H1 (cell line): Measurements from ENCODE around the gene CCDC141. TPM values are rescaled to one million over a fixed set of nuclear protein-coding genes. Genes with fewer than 3 reads are reported as not detected.

ENCODE experiments used
- CTCF ChIA-PET: fragments of 300-600 bp; sonication (Branson Sonifier 250); formaldehyde crosslinking; loops from one replicate; lab custom pipeline; 2021; ENCODE audit not compliant: partially characterized antibody; lab: Charles Lee
- POLR2A ChIA-PET: fragments of 300-600 bp; sonication (Branson Sonifier 250); formaldehyde crosslinking; loops from one replicate; lab custom pipeline; 2021; ENCODE audit warnings: inconsistent platforms; ENCODE audit not compliant: partially characterized antibody; lab: Charles Lee
- DNase-seq, 2 experiments: peaks; one replicate each; pipeline versions ENCODE4 v3.0.0 to v3.0.0-alpha.2; 2010 to 2022; ENCODE audit warnings: low spot score in 2 of 2, low read depth in 1 of 2, mixed read lengths in 1 of 2
- FAIRE-seq: peaks from 2 replicates; lab custom pipeline; 2011; peaks lifted over from hg19 to GRCh38; lab: Jason Lieb, UNC
- H2AFZ ChIP-seq: 2 replicates; pipeline ENCODE4 v1.8.1; 2012; ENCODE audit warnings: low read length, inconsistent platforms
- H2AK5ac ChIP-seq: 2 replicates; pipeline ENCODE4 v1.6.1; 2013; ENCODE audit warnings: low read depth, low read length
- H2BK120ac ChIP-seq: replicated peaks from 2 replicates; pipeline ENCODE3; 2013; ENCODE audit warnings: low read depth, low read length, inconsistent platforms
- H2BK12ac ChIP-seq: 2 replicates; pipeline ENCODE4 v1.6.1; 2013; ENCODE audit warnings: low read depth, low read length
- H2BK15ac ChIP-seq: 2 replicates; pipeline ENCODE4 v1.6.1; 2013; ENCODE audit warnings: low read length
- H2BK20ac ChIP-seq: 2 replicates; pipeline ENCODE4 v1.6.1; 2013; ENCODE audit warnings: low read length
- H2BK5ac ChIP-seq: 2 replicates; pipeline ENCODE4 v1.6.1; 2013; ENCODE audit warnings: low read depth, low read length
- H3K14ac ChIP-seq: 2 replicates; pipeline ENCODE4 v1.6.1; 2013; ENCODE audit warnings: inconsistent platforms; ENCODE audit not compliant: insufficient read length
- H3K18ac ChIP-seq: 2 replicates; pipeline ENCODE4 v1.6.1; 2013; ENCODE audit warnings: low read length; ENCODE audit errors: extremely low read depth
- H3K23ac ChIP-seq: 2 replicates; pipeline ENCODE4 v1.6.1; 2013; ENCODE audit warnings: inconsistent platforms; ENCODE audit not compliant: insufficient read length
- H3K23me2 ChIP-seq: 2 replicates; pipeline ENCODE4 v1.6.1; 2013; ENCODE audit warnings: low read depth, low read length
- H3K27ac ChIP-seq: 2 replicates; pipeline ENCODE4 v1.6.1; 2011; ENCODE audit warnings: low read depth, low read length, inconsistent platforms
- H3K27me3 ChIP-seq, 4 experiments: replicated peaks in 1 of 4; 1 replicate in 1 of 4; 2 replicates in 3 of 4; pipeline versions ENCODE4 v1.6.1 to v1.8.1; 2011 to 2013; ENCODE audit warnings: low read length in 3 of 4, mild to moderate bottlenecking in 3 of 4, inconsistent platforms in 2 of 4, mixed read lengths in 2 of 4, moderate library complexity in 1 of 4; ENCODE audit not compliant: control insufficient read depth in 3 of 4, insufficient read depth in 3 of 4; ENCODE audit errors: extremely low read depth in 1 of 4
- H3K36me3 ChIP-seq, 4 experiments: 2 replicates each; pipeline versions ENCODE4 v1.6.1 to v1.8.1; 2011 to 2013; ENCODE audit warnings: mild to moderate bottlenecking in 4 of 4, low read length in 3 of 4, moderate library complexity in 2 of 4, control low read depth in 1 of 4, inconsistent platforms in 1 of 4; ENCODE audit not compliant: insufficient read depth in 4 of 4, control insufficient read depth in 2 of 4
- H3K4ac ChIP-seq: replicated peaks from 2 replicates; pipeline ENCODE3; 2013; ENCODE audit warnings: low read length, low read depth, mixed read lengths, inconsistent platforms; ENCODE audit not compliant: insufficient read length
- H3K4me1 ChIP-seq, 4 experiments: replicated peaks in 1 of 4; 1 replicate in 1 of 4; 2 replicates in 3 of 4; pipeline versions ENCODE4 v1.6.1 to v1.8.1; 2011 to 2013; ENCODE audit warnings: low read length in 3 of 4, inconsistent platforms in 2 of 4, mixed read lengths in 1 of 4; ENCODE audit not compliant: insufficient read depth in 4 of 4, control insufficient read depth in 3 of 4
- H3K4me2 ChIP-seq, 2 experiments: 2 replicates each; pipeline versions ENCODE4 v1.6.1 to v1.8.1; 2011 to 2013; ENCODE audit warnings: low read depth in 2 of 2, low read length in 2 of 2, control low read depth in 1 of 2, inconsistent platforms in 1 of 2, mild to moderate bottlenecking in 1 of 2; ENCODE audit not compliant: insufficient read depth in 1 of 2
- H3K4me3 ChIP-seq, 4 experiments: fragments of 200-600, 300-600 bp in 1 of 4; sonication (generic), shearing (Covaris generic), sonication (Bioruptor Twin) in 1 of 4; 2 replicates each; pipeline versions ENCODE4 v1.5.1 to v1.8.1; 2011 to 2016; ENCODE audit warnings: low read length in 4 of 4, low read depth in 3 of 4, control low read depth in 2 of 4, inconsistent platforms in 2 of 4, mild to moderate bottlenecking in 2 of 4, mixed read lengths in 1 of 4, moderate library complexity in 1 of 4; ENCODE audit not compliant: insufficient read depth in 2 of 4; ENCODE audit errors: extremely low read depth in 1 of 4
- H3K56ac ChIP-seq: replicated peaks from 2 replicates; pipeline ENCODE3; 2013; ENCODE audit warnings: low read depth, mild to moderate bottlenecking, mixed read lengths, low read length, inconsistent platforms; ENCODE audit not compliant: insufficient read length
- H3K79me1 ChIP-seq: 2 replicates; pipeline ENCODE4 v1.6.1; 2013; ENCODE audit warnings: low read depth, low read length, control low read depth
- H3K79me2 ChIP-seq, 2 experiments: 2 replicates each; pipeline versions ENCODE4 v1.6.1 to v1.8.1; 2012 to 2013; ENCODE audit warnings: low read length in 2 of 2, mild to moderate bottlenecking in 2 of 2, inconsistent platforms in 1 of 2; ENCODE audit not compliant: insufficient read depth in 2 of 2, control insufficient read depth in 1 of 2
- H3K9ac ChIP-seq, 4 experiments: replicated peaks in 1 of 4; 1 replicate in 1 of 4; 2 replicates in 3 of 4; pipeline versions ENCODE4 v1.6.1 to v1.8.1; 2011 to 2013; ENCODE audit warnings: low read depth in 3 of 4, low read length in 3 of 4, control low read depth in 2 of 4, mild to moderate bottlenecking in 2 of 4, moderate library complexity in 2 of 4, inconsistent platforms in 1 of 4; ENCODE audit errors: extremely low read depth in 1 of 4
- H3K9me3 ChIP-seq, 2 experiments: 2 replicates each; pipeline versions ENCODE4 v1.6.1 to v1.8.1; 2012 to 2013; ENCODE audit warnings: mild to moderate bottlenecking in 2 of 2, moderate library complexity in 2 of 2, control low read depth in 1 of 2, inconsistent platforms in 1 of 2, low read depth in 1 of 2, low read length in 1 of 2, mixed read lengths in 1 of 2; ENCODE audit not compliant: insufficient read depth in 2 of 2
- H4K20me1 ChIP-seq, 2 experiments: replicated peaks in 1 of 2; 2 replicates each; pipeline versions ENCODE3 to v1.8.1; 2011 to 2013; ENCODE audit warnings: inconsistent platforms in 2 of 2, low read length in 2 of 2, mild to moderate bottlenecking in 1 of 2; ENCODE audit not compliant: insufficient read depth in 2 of 2, control insufficient read depth in 1 of 2
- H4K5ac ChIP-seq: 2 replicates; pipeline ENCODE4 v1.6.1; 2013; ENCODE audit warnings: low read length, low read depth, mixed read lengths, inconsistent platforms; ENCODE audit not compliant: insufficient read length
- H4K8ac ChIP-seq: 2 replicates; pipeline ENCODE4 v1.8.0; 2013; ENCODE audit warnings: mild to moderate bottlenecking, moderate library complexity, low read length, inconsistent platforms; ENCODE audit not compliant: insufficient read depth; ENCODE audit errors: extremely low read depth
- H4K91ac ChIP-seq: replicated peaks from 2 replicates; pipeline ENCODE3; 2013; ENCODE audit warnings: low read length, mixed read lengths, inconsistent platforms; ENCODE audit not compliant: insufficient read length
- NRF1 ChIP-seq: IDR thresholded peaks from 2 replicates; pipeline ENCODE4 v1.6.1; 2011; ENCODE audit warnings: mild to moderate bottlenecking, low read depth, low read length, improper control_type of control experiment
- WGBS, 2 experiments: shearing (Covaris generic) in 1 of 2; methylation state at CpG; one replicate each; pipeline versions ENCODE4 v1.1.6 to v1.1.7; 2013 to 2015; ENCODE audit warnings: low lambda C conversion rate in 2 of 2, mixed read lengths in 2 of 2, inconsistent platforms in 1 of 2, low coverage in 1 of 2, missing lambda C conversion rate in 1 of 2; ENCODE audit not compliant: insufficient replicate concordance in 2 of 2, insufficient coverage in 1 of 2, insufficient read length in 1 of 2; ENCODE audit errors: extremely low coverage in 1 of 2, missing lambda C conversion rate in 1 of 2; 5-methylcytosine and 5-hydroxymethylcytosine counted together
- polyA plus RNA-seq, 7 experiments: library from polyadenylated mRNA; depleted of rRNA in 3 of 7; stranded (reverse) in 5 of 7; unstranded in 2 of 7; fragments of >200 nt in 5 of 7; fragments of 200-250 nt in 2 of 7; gene quantifications; 1 replicate in 5 of 7; 2 replicates in 1 of 7; 4 replicates in 1 of 7; pipeline versions ENCODE4 v1.2.1 to v1.2.3, GENCODE V29; 2011 to 2013; ENCODE audit warnings: missing spikeins in 2 of 7, mixed read lengths in 2 of 7
- total RNA-seq: library from RNA; stranded (reverse); fragmentation: NEBNext Ultra II Directional; extraction: Animal tissue kit (Norgen Biotek cat#: 25700); gene quantifications from 2 replicates; pipeline ENCODE4 v1.2.1, GENCODE V29; 2021

Gene CCDC141
- total and polyA plus RNA-seq, 2 of the 8 experiments (the other 6 are each of a cell fraction or from before 2014, with no cell fraction given): 0.56 to 21.6 TPM

- H2BK15ac ChIP-seq: no peak overlapping the region
- H3K27me3 ChIP-seq: no peaks in the 10 kb centered on the region
- no peak overlapping the region for H3K56ac ChIP-seq
- H4K91ac ChIP-seq: no peak overlapping the region
- no peak overlapping the region for H3K27ac ChIP-seq
- H3K23ac ChIP-seq: no peak overlapping the region
- H2BK12ac ChIP-seq: no peak overlapping the region
- no peak overlapping the region for H2AFZ ChIP-seq
- H3K4me2 ChIP-seq: no peak overlapping the region
- H3K4me1 ChIP-seq: 0 out of 7 replicates have a peak, but pooled peaks cover 0 to 2% (median 0%) of the 10 kb centered on the region in 4 experiments
- ChIA-PET POLR2A (no interaction called here), CTCF (no interaction called here)
- H3K79me1 ChIP-seq: no peaks in the 10 kb centered on the region
- H3K9me3 ChIP-seq: no peaks in the 10 kb centered on the region
- no peak overlapping the region for H2BK120ac ChIP-seq
- H3K36me3 ChIP-seq: no peaks in the 10 kb centered on the region
- no peak overlapping the region for H2AK5ac ChIP-seq
- no peaks in the 10 kb centered on the region for H4K20me1 ChIP-seq
- no peak for TF ChIP-seq NRF1
- no peak overlapping the region for H3K4ac ChIP-seq
- 90% methylated on average over 4 of the region's 4 CpGs; no CpG with 5 or more reads in 1 of the 2 experiments for WGBS, 2 experiments
- H3K18ac ChIP-seq: no peak overlapping the region
- H3K79me2 ChIP-seq: no peaks in the 10 kb centered on the region
- H4K5ac ChIP-seq: no peak overlapping the region
- H3K23me2 ChIP-seq: no peaks in the 10 kb centered on the region
- FAIRE-seq (no peak), DNase-seq (no peak)
- H2BK5ac ChIP-seq: no peak overlapping the region
- no peak overlapping the region for H3K4me3 ChIP-seq
- no peak overlapping the region for H3K14ac ChIP-seq
- H2BK20ac ChIP-seq: no peak overlapping the region
- no peak overlapping the region for H4K8ac ChIP-seq
- no peak overlapping the region for H3K9ac ChIP-seq
Observed at GRCh38 chr2:179037807-179038206, 12.1 kb downstream of the CCDC141 start.
